GM23338 (cell line): Measurements from ENCODE around the gene LSM14A.

Experiments
- CREB1 ChIP-seq: fragments of 250-450 bp; sonication (Bioruptor Pico); IDR thresholded peaks from 2 replicates; pipeline ENCODE4 v1.5.0; 2020; ENCODE audit warnings: low read depth, mild to moderate bottlenecking, moderate library complexity
- CTCF ChIP-seq, 2 experiments: fragments of 200-600 bp in 1 of 2; sonication (generic) in 1 of 2; conservative IDR thresholded peaks; 2 replicates each; pipeline versions ENCODE4 v1.5.1 to v1.6.1; 2016 to 2017; ENCODE audit warnings: antibody characterized with exemption in 2 of 2, low read depth in 2 of 2, mild to moderate bottlenecking in 2 of 2, moderate library complexity in 1 of 2
- EZH2phosphoT487 ChIP-seq: fragments of 200-600 bp; sonication (generic); IDR thresholded peaks from one replicate; pipeline ENCODE4 v1.8.1; 2018; ENCODE audit warnings: antibody characterized with exemption; ENCODE audit not compliant: unreplicated experiment
- JUNB ChIP-seq: IDR thresholded peaks from one replicate; pipeline ENCODE4 v1.6.1; 2016; ENCODE audit warnings: antibody characterized with exemption; ENCODE audit not compliant: unreplicated experiment
- POLR2AphosphoS5 ChIP-seq: IDR thresholded peaks from 2 replicates; pipeline ENCODE4 v1.6.1; 2016; ENCODE audit warnings: antibody characterized with exemption, low read depth
- REST ChIP-seq: IDR thresholded peaks from one replicate; pipeline ENCODE4 v1.6.1; 2018; ENCODE audit warnings: antibody characterized with exemption; ENCODE audit not compliant: unreplicated experiment
- ZNF462 ChIP-seq: fragments of 250-450 bp; sonication (Bioruptor Pico); IDR thresholded peaks from 2 replicates; pipeline ENCODE4 v1.5.0; 2020; ENCODE audit warnings: mild to moderate bottlenecking, moderate library complexity

GRCh38 chr19:34220472-34221063 is 48.3 kb downstream of the LSM14A start:
- TF ChIP-seq CTCF (conservative IDR thresholded peaks at IDR 0.05; ENCODE audit: low read depth in 2 of 2) (peak; percentile 78 to 80), ZNF462 (CRISPR knock-in tag) (no peak), EZH2phosphoT487 (no peak), POLR2AphosphoS5 (no peak), REST (no peak), JUNB (no peak), CREB1 (CRISPR knock-in tag) (no peak)
